CD4-positive, alpha-beta T cell treated with Interleukin-12 subunit alpha and Interleukin-12 subunit beta, for 1 hour (primary cell): ENCODE measurements around the gene PLPP7.

Experiments used
- DNase-seq: peaks from one replicate; pipeline ENCODE4 v3.0.0-alpha.2; 2020

PLPP7 gene

GRCh38 chr9:131282688-131283422 lies 6.7 kb upstream of the PLPP7 start:
- DNase-seq = no peak

GRCh38 chr9:131284856-131285255 lies 4.7 kb upstream of the PLPP7 start:
- DNase-seq = no peak

GRCh38 chr9:131287359-131287758 lies 2.2 kb upstream of the PLPP7 start:
- DNase-seq = no peak

GRCh38 chr9:131288217-131288616 lies 1.3 kb upstream of the PLPP7 start:
- no peak for DNase-seq

- no peak for DNase-seq
Measured at GRCh38 chr9:131290036-131290766, 678 bp downstream of the PLPP7 start.

GRCh38 chr9:131290767-131291370 lies 1.3 kb downstream of the PLPP7 start:
- no peak for DNase-seq

- DNase-seq = no peak
Measured at GRCh38 chr9:131291795-131292315, 2.3 kb downstream of the PLPP7 start.

GRCh38 chr9:131292937-131293336 lies 3.4 kb downstream of the PLPP7 start:
- no peak for DNase-seq

- no peak for DNase-seq
Measured at GRCh38 chr9:131296460-131296859, 6.9 kb downstream of the PLPP7 start.

- no peak for DNase-seq
Measured at GRCh38 chr9:131296906-131297500, 7.5 kb downstream of the PLPP7 start.

GRCh38 chr9:131297903-131298302 lies 8.4 kb downstream of the PLPP7 start:
- no peak for DNase-seq

GRCh38 chr9:131298341-131298740 lies 8.8 kb downstream of the PLPP7 start:
- no peak for DNase-seq

- DNase-seq = no peak
Measured at GRCh38 chr9:131298816-131299215, 9.3 kb downstream of the PLPP7 start.

- no peak for DNase-seq
Measured at GRCh38 chr9:131299346-131299960, 9.9 kb downstream of the PLPP7 start.

- no peak for DNase-seq
Measured at GRCh38 chr9:131299961-131300347, 10.4 kb downstream of the PLPP7 start.

GRCh38 chr9:131300444-131300843 lies 10.9 kb downstream of the PLPP7 start:
- no peak for DNase-seq

- no peak for DNase-seq
Measured at GRCh38 chr9:131302244-131303075, 12.9 kb downstream of the PLPP7 start.

- DNase-seq = no peak
Measured at GRCh38 chr9:131303381-131304321, 14.1 kb downstream of the PLPP7 start.

- DNase-seq = no peak
Measured at GRCh38 chr9:131304676-131305355, 15.3 kb downstream of the PLPP7 start.

- DNase-seq = no peak
Measured at GRCh38 chr9:131306397-131307004, 17.0 kb downstream of the PLPP7 start.
